ENCODE measurements around the gene HIVEP2.

HIVEP2 gene

DNA sequence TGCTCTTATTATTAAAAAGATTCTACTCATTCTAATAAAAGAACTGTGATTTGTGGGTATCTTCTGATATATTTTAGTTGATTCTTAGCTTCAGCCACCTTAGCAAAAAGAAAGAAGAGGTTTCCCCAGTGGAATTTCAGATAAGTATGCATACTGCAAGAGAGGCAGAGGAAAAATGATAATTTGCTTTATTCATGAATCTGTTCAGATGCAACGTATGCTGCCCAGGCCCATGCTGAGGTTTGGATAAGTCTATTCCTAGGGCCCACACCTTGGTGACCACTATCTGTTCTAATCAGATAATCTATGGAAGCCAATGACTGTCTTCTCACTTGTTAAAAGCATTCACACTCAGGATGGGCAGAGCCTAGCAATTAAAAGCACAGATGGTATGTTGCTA, 194.0 kb downstream of the HIVEP2 start:
- Histone ChIP-seq H3K9ac (ENCODE audit: low read length) (no peak overlapping the region), H3K18ac (ENCODE audit: low read length) (no peak overlapping the region), H4K8ac (ENCODE audit: low read depth, low read length) (no peak overlapping the region), H3K4me3 (ENCODE audit: low read length) (no peak overlapping the region), H4K5ac (ENCODE audit: low read length) (no peak overlapping the region), H3K4me1 (ENCODE audit: control insufficient read depth, low read depth, low read length) (no peaks in the 10 kb centered on the region), H3K36me3 (ENCODE audit: control insufficient read depth, insufficient read depth, low read length) (no peaks in the 10 kb centered on the region), H2BK5ac (ENCODE audit: low read length) (no peak overlapping the region), H2BK15ac (replicated peaks; ENCODE audit: low read depth) (no peak overlapping the region), H3K4ac (ENCODE audit: low read depth, low read length) (no peak overlapping the region), H3K27me3 (ENCODE audit: insufficient read depth, low read length, poor library complexity) (no peaks in the 10 kb centered on the region), H3K56ac (ENCODE audit: low read length) (no peak overlapping the region), H3K79me2 (ENCODE audit: control insufficient read depth, insufficient read depth, low read length) (no peaks in the 10 kb centered on the region), H3K27ac (ENCODE audit: low read depth, low read length) (no peak overlapping the region), H3K79me1 (ENCODE audit: low read length) (no peaks in the 10 kb centered on the region), H3K4me2 (ENCODE audit: low read length) (no peak overlapping the region), H2AK5ac (ENCODE audit: low read length) (no peak overlapping the region), H3K23ac (ENCODE audit: low read length) (no peak overlapping the region), H2BK120ac (ENCODE audit: low read depth, low read length) (no peak overlapping the region)
- WGBS (ENCODE audit: extremely low coverage, insufficient coverage, low lambda C conversion rate) = no CpG with 5 or more reads among the region's 1 CpG
- DNase-seq = peak; percentile 48

GRCh38 chr6:142749556-142749955, 195.4 kb downstream of the HIVEP2 start:
- no peaks in the 10 kb centered on the region for H3K36me3 ChIP-seq (ENCODE audit: control insufficient read depth, insufficient read depth, low read length)
- no peak overlapping the region for H3K18ac ChIP-seq (ENCODE audit: low read length)
- no peaks in the 10 kb centered on the region for H3K27me3 ChIP-seq (ENCODE audit: insufficient read depth, low read length, poor library complexity)
- H2BK5ac ChIP-seq (ENCODE audit: low read length) = no peak overlapping the region
- H3K79me1 ChIP-seq (ENCODE audit: low read length) = no peaks in the 10 kb centered on the region
- no peaks in the 10 kb centered on the region for H3K4me1 ChIP-seq (ENCODE audit: control insufficient read depth, low read depth, low read length)
- no peak overlapping the region for H3K4me2 ChIP-seq (ENCODE audit: low read length)
- no CpG with 5 or more reads among the region's 3 CpGs for WGBS (ENCODE audit: extremely low coverage, insufficient coverage, low lambda C conversion rate)
- H2AK5ac ChIP-seq (ENCODE audit: low read length) = no peak overlapping the region
- H4K5ac ChIP-seq (ENCODE audit: low read length) = no peak overlapping the region
- no peak overlapping the region for H3K4me3 ChIP-seq (ENCODE audit: low read length)
- H3K56ac ChIP-seq (ENCODE audit: low read length) = no peak overlapping the region
- no peak overlapping the region for H2BK15ac ChIP-seq (replicated peaks; ENCODE audit: low read depth)
- DNase-seq = no peak
- H3K9ac ChIP-seq (ENCODE audit: low read length) = no peak overlapping the region
- H2BK120ac ChIP-seq (ENCODE audit: low read depth, low read length) = no peak overlapping the region
- H4K8ac ChIP-seq (ENCODE audit: low read depth, low read length) = no peak overlapping the region
- H3K23ac ChIP-seq (ENCODE audit: low read length) = no peak overlapping the region
- H3K27ac ChIP-seq (ENCODE audit: low read depth, low read length) = no peak overlapping the region
- H3K4ac ChIP-seq (ENCODE audit: low read depth, low read length) = no peak overlapping the region
- H3K79me2 ChIP-seq (ENCODE audit: control insufficient read depth, insufficient read depth, low read length) = no peaks in the 10 kb centered on the region

DNA sequence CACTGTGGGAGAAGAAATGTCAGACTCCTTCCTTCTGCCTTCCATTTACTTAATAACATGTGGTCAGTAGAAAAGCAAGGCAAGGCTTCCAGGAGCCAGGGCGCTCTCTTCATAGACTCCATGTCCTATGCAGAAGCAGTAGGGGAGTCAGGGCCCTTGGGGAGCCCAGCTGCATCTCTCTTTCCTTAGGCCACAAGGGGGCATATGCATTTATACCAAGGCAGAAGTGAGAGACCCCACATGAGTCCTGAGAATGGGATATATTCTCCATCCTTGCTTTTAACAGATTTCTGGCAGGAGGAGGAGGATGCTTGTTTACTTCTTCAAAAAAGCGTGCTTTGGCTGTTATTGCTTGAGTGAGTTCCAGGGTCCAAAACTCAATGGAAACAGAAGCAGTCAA, 198.5 kb downstream of the HIVEP2 start:
- Histone ChIP-seq H4K5ac (ENCODE audit: low read length) (no peak overlapping the region), H3K4ac (ENCODE audit: low read depth, low read length) (no peak overlapping the region), H2BK15ac (replicated peaks; ENCODE audit: low read depth) (no peak overlapping the region), H2BK5ac (ENCODE audit: low read length) (no peak overlapping the region), H3K4me1 (ENCODE audit: control insufficient read depth, low read depth, low read length) (no peaks in the 10 kb centered on the region), H3K79me1 (ENCODE audit: low read length) (no peaks in the 10 kb centered on the region), H3K56ac (ENCODE audit: low read length) (no peak overlapping the region), H3K79me2 (ENCODE audit: control insufficient read depth, insufficient read depth, low read length) (no peaks in the 10 kb centered on the region), H3K23ac (ENCODE audit: low read length) (no peak overlapping the region), H4K8ac (ENCODE audit: low read depth, low read length) (no peak overlapping the region), H3K27ac (ENCODE audit: low read depth, low read length) (no peak overlapping the region), H2AK5ac (ENCODE audit: low read length) (no peak overlapping the region), H3K36me3 (ENCODE audit: control insufficient read depth, insufficient read depth, low read length) (no peaks in the 10 kb centered on the region), H3K27me3 (ENCODE audit: insufficient read depth, low read length, poor library complexity) (no peaks in the 10 kb centered on the region), H3K9ac (ENCODE audit: low read length) (no peak overlapping the region), H3K4me2 (ENCODE audit: low read length) (no peak overlapping the region), H3K4me3 (ENCODE audit: low read length) (no peak overlapping the region), H3K18ac (ENCODE audit: low read length) (no peak overlapping the region), H2BK120ac (ENCODE audit: low read depth, low read length) (no peak overlapping the region)
- no CpG with 5 or more reads among the region's 2 CpGs for WGBS (ENCODE audit: extremely low coverage, insufficient coverage, low lambda C conversion rate)
- DNase-seq = peak; percentile 76

- H3K4me3 ChIP-seq (ENCODE audit: low read length) = no peak overlapping the region
- no peak overlapping the region for H2AK5ac ChIP-seq (ENCODE audit: low read length)
- H3K18ac ChIP-seq (ENCODE audit: low read length) = no peak overlapping the region
- no peak overlapping the region for H3K9ac ChIP-seq (ENCODE audit: low read length)
- no peak overlapping the region for H3K23ac ChIP-seq (ENCODE audit: low read length)
- H2BK15ac ChIP-seq (replicated peaks; ENCODE audit: low read depth) = no peak overlapping the region
- no peak overlapping the region for H3K4ac ChIP-seq (ENCODE audit: low read depth, low read length)
- no peaks in the 10 kb centered on the region for H3K36me3 ChIP-seq (ENCODE audit: control insufficient read depth, insufficient read depth, low read length)
- DNase-seq = peak; percentile 18
- H2BK120ac ChIP-seq (ENCODE audit: low read depth, low read length) = no peak overlapping the region
- H4K5ac ChIP-seq (ENCODE audit: low read length) = no peak overlapping the region
- no peak overlapping the region for H2BK5ac ChIP-seq (ENCODE audit: low read length)
- no peaks in the 10 kb centered on the region for H3K79me2 ChIP-seq (ENCODE audit: control insufficient read depth, insufficient read depth, low read length)
- H3K27me3 ChIP-seq (ENCODE audit: insufficient read depth, low read length, poor library complexity) = no peaks in the 10 kb centered on the region
- H3K56ac ChIP-seq (ENCODE audit: low read length) = no peak overlapping the region
- no peak overlapping the region for H3K27ac ChIP-seq (ENCODE audit: low read depth, low read length)
- WGBS (ENCODE audit: extremely low coverage, insufficient coverage, low lambda C conversion rate) = no CpG with 5 or more reads among the region's 2 CpGs
- H4K8ac ChIP-seq (ENCODE audit: low read depth, low read length) = no peak overlapping the region
- H3K79me1 ChIP-seq (ENCODE audit: low read length) = no peaks in the 10 kb centered on the region
- H3K4me2 ChIP-seq (ENCODE audit: low read length) = no peak overlapping the region
- no peaks in the 10 kb centered on the region for H3K4me1 ChIP-seq (ENCODE audit: control insufficient read depth, low read depth, low read length)
Measured at GRCh38 chr6:142744836-142745235, 200.1 kb downstream of the HIVEP2 start.

DNA sequence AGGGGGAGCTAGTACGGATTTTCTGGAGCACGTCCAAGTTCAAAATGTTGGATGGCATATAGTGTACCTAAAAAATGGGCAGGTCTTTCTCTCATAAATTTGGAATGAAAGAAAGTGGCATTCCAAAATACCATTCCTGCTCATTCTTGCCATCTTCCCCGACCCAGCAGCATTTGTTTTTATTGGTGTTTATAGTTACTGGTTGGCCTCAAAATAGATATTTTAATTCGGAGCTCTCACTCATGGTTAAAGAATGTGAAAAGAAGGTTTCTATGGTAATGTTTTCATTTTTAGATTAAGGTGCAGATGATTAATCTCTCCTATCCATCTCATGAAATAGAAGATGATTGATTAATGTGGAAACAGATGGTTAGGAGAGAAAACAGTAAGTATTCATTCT, 204.5 kb downstream of the HIVEP2 start:
- H3K4me2 ChIP-seq (ENCODE audit: low read length) = no peak overlapping the region
- H3K36me3 ChIP-seq (ENCODE audit: control insufficient read depth, insufficient read depth, low read length) = no peaks in the 10 kb centered on the region
- no peak overlapping the region for H4K5ac ChIP-seq (ENCODE audit: low read length)
- H3K79me1 ChIP-seq (ENCODE audit: low read length) = no peaks in the 10 kb centered on the region
- no peak overlapping the region for H3K9ac ChIP-seq (ENCODE audit: low read length)
- H2BK5ac ChIP-seq (ENCODE audit: low read length) = no peak overlapping the region
- H3K56ac ChIP-seq (ENCODE audit: low read length) = no peak overlapping the region
- no peaks in the 10 kb centered on the region for H3K27me3 ChIP-seq (ENCODE audit: insufficient read depth, low read length, poor library complexity)
- no peaks in the 10 kb centered on the region for H3K79me2 ChIP-seq (ENCODE audit: control insufficient read depth, insufficient read depth, low read length)
- no peak overlapping the region for H3K18ac ChIP-seq (ENCODE audit: low read length)
- H3K4ac ChIP-seq (ENCODE audit: low read depth, low read length) = no peak overlapping the region
- no peak overlapping the region for H3K27ac ChIP-seq (ENCODE audit: low read depth, low read length)
- H3K4me3 ChIP-seq (ENCODE audit: low read length) = no peak overlapping the region
- no peak overlapping the region for H3K23ac ChIP-seq (ENCODE audit: low read length)
- no peak overlapping the region for H2BK120ac ChIP-seq (ENCODE audit: low read depth, low read length)
- WGBS (ENCODE audit: extremely low coverage, insufficient coverage, low lambda C conversion rate) = no CpG with 5 or more reads among the region's 4 CpGs
- no peak overlapping the region for H2AK5ac ChIP-seq (ENCODE audit: low read length)
- no peak overlapping the region for H2BK15ac ChIP-seq (replicated peaks; ENCODE audit: low read depth)
- no peak for DNase-seq
- no peak overlapping the region for H4K8ac ChIP-seq (ENCODE audit: low read depth, low read length)
- no peaks in the 10 kb centered on the region for H3K4me1 ChIP-seq (ENCODE audit: control insufficient read depth, low read depth, low read length)

DNA sequence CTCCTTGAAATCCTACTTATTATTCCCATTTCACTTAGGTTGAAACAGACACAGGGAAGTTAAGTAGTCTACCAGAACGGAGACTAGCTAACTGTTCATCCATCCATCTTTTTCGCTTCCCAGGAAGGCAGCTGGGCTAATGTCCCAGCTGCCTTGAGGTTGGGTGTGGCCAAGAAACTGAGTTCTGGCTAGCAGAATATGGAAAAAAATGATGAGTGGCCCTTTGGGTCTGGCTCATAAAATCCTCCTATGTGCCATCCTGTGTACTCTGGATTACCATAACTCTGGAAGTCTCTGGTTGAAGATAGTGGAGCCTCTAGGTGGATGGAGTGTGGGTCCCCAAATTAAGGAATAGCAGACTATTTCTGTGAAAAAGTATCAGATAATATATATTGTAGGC, 206.2 kb downstream of the HIVEP2 start:
- WGBS (ENCODE audit: extremely low coverage, insufficient coverage, low lambda C conversion rate) = no CpG with 5 or more reads among the region's 2 CpGs
- Histone ChIP-seq H3K79me1 (ENCODE audit: low read length) (no peaks in the 10 kb centered on the region), H3K4me2 (ENCODE audit: low read length) (no peak overlapping the region)

More for the DNA sequence above, 206.2 kb downstream of the HIVEP2 start:
- Histone ChIP-seq H4K5ac (ENCODE audit: low read length) (no peak overlapping the region), H3K18ac (ENCODE audit: low read length) (no peak overlapping the region), H2BK5ac (ENCODE audit: low read length) (no peak overlapping the region), H3K79me2 (ENCODE audit: control insufficient read depth, insufficient read depth, low read length) (no peaks in the 10 kb centered on the region), H3K4ac (ENCODE audit: low read depth, low read length) (no peak overlapping the region), H3K4me1 (ENCODE audit: control insufficient read depth, low read depth, low read length) (no peaks in the 10 kb centered on the region), H3K36me3 (ENCODE audit: control insufficient read depth, insufficient read depth, low read length) (no peaks in the 10 kb centered on the region), H4K8ac (ENCODE audit: low read depth, low read length) (no peak overlapping the region), H3K23ac (ENCODE audit: low read length) (no peak overlapping the region), H3K27ac (ENCODE audit: low read depth, low read length) (no peak overlapping the region), H2AK5ac (ENCODE audit: low read length) (no peak overlapping the region), H3K27me3 (ENCODE audit: insufficient read depth, low read length, poor library complexity) (no peaks in the 10 kb centered on the region), H3K4me3 (ENCODE audit: low read length) (no peak overlapping the region), H2BK15ac (replicated peaks; ENCODE audit: low read depth) (no peak overlapping the region), H3K56ac (ENCODE audit: low read length) (no peak overlapping the region), H2BK120ac (ENCODE audit: low read depth, low read length) (no peak overlapping the region), H3K9ac (ENCODE audit: low read length) (no peak overlapping the region)
- DNase-seq = no peak
